GM21447 (cell line): Measurements from ENCODE around the gene DPP3.

ENCODE experiments used
- ATAC-seq: cut with Tn5 transposase; IDR thresholded peaks from one replicate; pipeline ENCODE4 v1.9.1; 2021; ENCODE audit not compliant: unreplicated experiment

The DPP3 gene

GRCh38 chr11:66479394-66480116 is 679 bp upstream of the DPP3 start:
- ATAC-seq: peak; percentile 9

GRCh38 chr11:66484806-66485380 is 4.7 kb downstream of the DPP3 start:
- no peak for ATAC-seq

- no peak for ATAC-seq
Observed at GRCh38 chr11:66488957-66489356, 8.7 kb downstream of the DPP3 start.

- no peak for ATAC-seq
Observed at GRCh38 chr11:66489636-66490035, 9.4 kb downstream of the DPP3 start.

- ATAC-seq: no peak
Observed at GRCh38 chr11:66491315-66491935, 11.2 kb downstream of the DPP3 start.

GRCh38 chr11:66492161-66492865 is 12.1 kb downstream of the DPP3 start:
- no peak for ATAC-seq

- ATAC-seq: no peak
Observed at GRCh38 chr11:66493130-66493529, 12.9 kb downstream of the DPP3 start.

GRCh38 chr11:66494458-66494857 is 14.2 kb downstream of the DPP3 start:
- no peak for ATAC-seq

- no peak for ATAC-seq
Observed at GRCh38 chr11:66494935-66495334, 14.7 kb downstream of the DPP3 start.

- ATAC-seq: no peak
Observed at GRCh38 chr11:66495401-66495854, 15.2 kb downstream of the DPP3 start.

GRCh38 chr11:66497206-66497605 is 17.0 kb downstream of the DPP3 start:
- ATAC-seq: no peak

- ATAC-seq: no peak
Observed at GRCh38 chr11:66498506-66498905, 18.3 kb downstream of the DPP3 start.

GRCh38 chr11:66505276-66505816 is 25.1 kb downstream of the DPP3 start:
- ATAC-seq: no peak

- ATAC-seq: no peak
Observed at GRCh38 chr11:66509131-66509561, 28.9 kb downstream of the DPP3 start.

- peak; percentile 84 for ATAC-seq
Observed at GRCh38 chr11:66510271-66510989, 30.2 kb downstream of the DPP3 start, which contains the start of gene BBS1. TSS of gene BBS1 (plus strand) at chr11:66510635. CDS start at chr11:66510660, 25 bp downstream.

- no peak for ATAC-seq
Observed at GRCh38 chr11:66510990-66511339, 30.7 kb downstream of the DPP3 start.

GRCh38 chr11:66523611-66524010 is 43.4 kb downstream of the DPP3 start:
- ATAC-seq: no peak

- no peak for ATAC-seq
Observed at GRCh38 chr11:66524304-66525040, 44.2 kb downstream of the DPP3 start.

GRCh38 chr11:66529069-66529468 is 48.8 kb downstream of the DPP3 start:
- ATAC-seq: no peak

GRCh38 chr11:66529655-66530054 is 49.4 kb downstream of the DPP3 start:
- ATAC-seq: no peak
